Measurements from ENCODE around the gene ARHGAP40. TPM values are rescaled to one million over a fixed set of nuclear protein-coding genes. Genes with fewer than 3 reads are reported as not detected.

ARHGAP40 gene
- total RNA-seq, 4 donors from 2014 or later = 0.21 to 1.2 TPM; not detected in 2

DNA sequence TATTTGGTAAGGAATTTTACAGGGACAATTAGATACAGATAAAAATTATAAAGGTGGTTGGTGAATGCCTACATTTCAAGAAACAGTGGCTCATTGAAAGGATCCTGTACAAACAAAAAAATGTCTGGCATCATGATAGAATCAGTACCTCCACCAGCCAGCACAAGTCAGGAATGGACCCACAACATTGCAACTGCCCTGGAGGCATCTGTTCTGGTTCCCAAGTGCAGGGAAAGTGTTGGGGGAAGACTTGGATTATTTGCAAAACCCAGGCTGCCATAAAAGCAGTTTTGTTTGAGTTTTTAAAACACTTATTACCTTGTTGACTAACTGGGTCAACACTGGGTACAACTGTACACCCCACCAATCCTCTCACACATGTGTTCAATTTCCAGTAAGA, 24.3 kb downstream of the ARHGAP40 start:
- no peaks in the 10 kb centered on the region for H3K4me1 ChIP-seq
- no peak overlapping the region for H3K27ac ChIP-seq
- no peak overlapping the region for H3K4me3 ChIP-seq
- H3K27me3 ChIP-seq = no peaks in the 10 kb centered on the region
- DNase-seq = no peak
- H3K9me3 ChIP-seq = no peaks in the 10 kb centered on the region
- intact Hi-C loops (cut with DNase I; ENCODE audit: low total_unique reads) = no loop called here
- no peak for TF ChIP-seq POLR2A (IDR thresholded peaks at IDR 0.05)
- TF ChIP-seq, protein P1, sequence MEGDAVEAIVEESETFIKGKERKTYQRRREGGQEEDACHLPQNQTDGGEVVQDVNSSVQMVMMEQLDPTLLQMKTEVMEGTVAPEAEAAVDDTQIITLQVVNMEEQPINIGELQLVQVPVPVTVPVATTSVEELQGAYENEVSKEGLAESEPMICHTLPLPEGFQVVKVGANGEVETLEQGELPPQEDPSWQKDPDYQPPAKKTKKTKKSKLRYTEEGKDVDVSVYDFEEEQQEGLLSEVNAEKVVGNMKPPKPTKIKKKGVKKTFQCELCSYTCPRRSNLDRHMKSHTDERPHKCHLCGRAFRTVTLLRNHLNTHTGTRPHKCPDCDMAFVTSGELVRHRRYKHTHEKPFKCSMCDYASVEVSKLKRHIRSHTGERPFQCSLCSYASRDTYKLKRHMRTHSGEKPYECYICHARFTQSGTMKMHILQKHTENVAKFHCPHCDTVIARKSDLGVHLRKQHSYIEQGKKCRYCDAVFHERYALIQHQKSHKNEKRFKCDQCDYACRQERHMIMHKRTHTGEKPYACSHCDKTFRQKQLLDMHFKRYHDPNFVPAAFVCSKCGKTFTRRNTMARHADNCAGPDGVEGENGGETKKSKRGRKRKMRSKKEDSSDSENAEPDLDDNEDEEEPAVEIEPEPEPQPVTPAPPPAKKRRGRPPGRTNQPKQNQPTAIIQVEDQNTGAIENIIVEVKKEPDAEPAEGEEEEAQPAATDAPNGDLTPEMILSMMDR (IDR thresholded peaks at IDR 0.05) = no peak
- no peaks in the 10 kb centered on the region for H3K36me3 ChIP-seq

DNA sequence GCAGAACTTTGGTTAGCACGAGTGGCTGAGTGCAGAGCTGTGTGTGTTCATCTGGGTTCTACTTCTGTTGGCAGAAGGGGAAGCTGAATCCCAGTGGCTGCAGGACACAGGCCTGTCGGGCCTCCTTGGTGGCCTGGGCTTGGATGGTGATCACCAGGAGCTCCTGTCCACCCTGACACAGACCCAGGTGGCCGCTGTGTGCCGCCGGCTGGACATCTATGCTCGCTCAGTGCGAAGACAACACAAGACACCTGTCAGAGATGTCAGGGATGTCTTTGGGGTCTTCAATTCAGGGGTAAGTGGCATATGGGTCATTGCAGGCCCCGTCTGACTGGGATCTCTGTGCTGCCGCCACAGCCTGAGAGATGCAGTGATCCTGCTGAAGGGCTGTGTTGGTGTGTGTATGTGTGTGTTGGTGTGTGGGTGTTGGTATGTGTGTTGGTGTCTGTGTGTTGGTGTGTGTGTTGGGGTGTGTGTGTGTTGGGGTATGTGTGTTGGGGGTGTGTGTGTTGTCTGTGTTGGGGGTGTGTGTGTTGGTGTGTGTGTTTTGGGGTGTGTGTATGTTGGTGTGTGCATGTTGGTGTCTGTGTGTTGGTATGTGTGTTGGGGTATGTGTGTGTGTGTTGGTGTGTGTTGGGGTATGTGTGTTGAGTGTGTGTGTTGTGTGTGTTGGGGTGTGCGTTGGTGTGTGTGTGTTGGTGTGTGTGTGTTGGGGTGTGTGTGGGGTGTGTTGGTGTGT, 25.5 kb downstream of the ARHGAP40 start:
- Histone ChIP-seq H3K4me1 (no peaks in the 10 kb centered on the region), H3K36me3 (no peaks in the 10 kb centered on the region), H3K27me3 (no peaks in the 10 kb centered on the region), H3K27ac (no peak overlapping the region), H3K4me3 (no peak overlapping the region), H3K9me3 (no peaks in the 10 kb centered on the region)
- TF ChIP-seq, protein P1 (IDR thresholded peaks at IDR 0.05) = no peak
- no peak for TF ChIP-seq POLR2A (IDR thresholded peaks at IDR 0.05)
- intact Hi-C loops (cut with DNase I; ENCODE audit: low total_unique reads) = no loop called here
- DNase-seq = no peak

DNA sequence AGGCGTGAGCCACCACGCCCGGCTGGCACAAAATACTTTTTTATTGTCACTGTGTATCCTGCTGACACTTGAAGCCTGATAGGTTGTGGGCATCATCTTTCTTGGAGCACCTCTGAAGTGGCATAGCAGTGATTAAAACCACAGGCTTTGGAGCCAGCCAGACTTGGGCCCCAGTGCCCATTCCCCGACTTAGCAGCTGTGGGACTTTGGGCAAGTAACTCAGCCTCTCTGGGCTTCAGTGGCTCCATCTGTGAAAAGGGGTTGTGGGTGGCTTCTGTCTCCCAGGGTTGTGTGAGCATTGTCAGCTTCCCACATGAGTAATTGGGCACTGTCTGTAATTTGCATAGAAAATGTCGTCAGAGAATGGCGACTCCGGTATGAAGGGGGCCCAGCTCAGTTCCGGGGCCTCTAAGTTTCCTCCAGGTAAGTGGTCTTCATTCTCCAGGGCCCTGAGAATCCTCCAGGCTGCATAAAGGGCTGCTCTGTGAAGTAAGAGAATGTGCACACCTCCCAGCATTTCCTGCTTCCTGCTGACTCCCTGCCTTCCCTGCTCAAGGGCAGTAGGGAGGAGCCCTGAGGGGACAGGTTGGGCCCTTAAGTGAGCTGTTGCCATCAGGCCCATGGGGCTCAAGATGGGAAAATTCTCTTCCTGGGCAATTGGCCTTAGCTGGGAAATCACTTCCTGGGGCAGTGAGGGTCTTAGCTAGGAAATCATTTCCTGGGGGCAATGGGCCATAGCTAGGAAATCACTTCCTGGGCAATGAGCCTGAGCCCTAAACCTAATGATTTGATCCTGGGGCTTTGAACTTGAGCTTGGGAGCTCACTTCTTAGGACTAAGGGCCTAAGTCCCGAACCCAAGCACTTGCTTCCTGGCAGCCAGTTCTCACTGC, 27.2 kb downstream of the ARHGAP40 start:
- intact Hi-C loops (cut with DNase I; ENCODE audit: low total_unique reads) = no loop called here
- H3K27ac ChIP-seq = no peak overlapping the region

DNA sequence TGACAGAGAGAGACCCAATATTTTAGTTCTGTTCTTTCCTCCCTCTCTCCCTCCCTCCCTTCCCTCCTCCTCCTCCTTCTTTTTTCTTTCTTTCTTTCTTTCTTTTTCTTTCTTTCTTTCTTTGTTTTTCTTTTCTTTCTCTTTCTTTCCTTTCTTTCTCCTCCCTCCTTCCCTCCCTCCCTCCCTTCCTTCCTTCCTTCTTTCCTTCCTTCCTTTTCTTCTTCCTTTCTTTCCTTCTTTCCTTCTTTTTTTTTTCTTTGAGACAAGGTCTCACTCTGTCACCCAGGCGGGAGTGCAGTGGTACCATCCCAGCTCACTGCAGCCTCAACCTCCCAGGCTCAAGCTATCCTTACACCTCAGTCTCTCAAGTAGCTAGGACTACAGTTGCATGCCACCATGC, 28.4 kb downstream of the ARHGAP40 start:
- Histone ChIP-seq H3K9me3 (no peaks in the 10 kb centered on the region), H3K4me1 (no peaks in the 10 kb centered on the region), H3K27ac (no peak overlapping the region), H3K27me3 (no peaks in the 10 kb centered on the region), H3K4me3 (no peak overlapping the region), H3K36me3 (no peaks in the 10 kb centered on the region)
- no peak for DNase-seq
- TF ChIP-seq, protein P1 (IDR thresholded peaks at IDR 0.05) = no peak
- TF ChIP-seq POLR2A (IDR thresholded peaks at IDR 0.05) = no peak
- intact Hi-C loops (cut with DNase I; ENCODE audit: low total_unique reads) = no loop called here

More for the DNA sequence above, 27.2 kb downstream of the ARHGAP40 start:
- Histone ChIP-seq H3K27me3 (no peaks in the 10 kb centered on the region), H3K4me3 (no peak overlapping the region), H3K9me3 (no peaks in the 10 kb centered on the region), H3K36me3 (no peaks in the 10 kb centered on the region), H3K4me1 (no peaks in the 10 kb centered on the region)
- no peak for DNase-seq
- TF ChIP-seq, protein P1 (IDR thresholded peaks at IDR 0.05) = no peak
- TF ChIP-seq POLR2A (IDR thresholded peaks at IDR 0.05) = no peak

DNA sequence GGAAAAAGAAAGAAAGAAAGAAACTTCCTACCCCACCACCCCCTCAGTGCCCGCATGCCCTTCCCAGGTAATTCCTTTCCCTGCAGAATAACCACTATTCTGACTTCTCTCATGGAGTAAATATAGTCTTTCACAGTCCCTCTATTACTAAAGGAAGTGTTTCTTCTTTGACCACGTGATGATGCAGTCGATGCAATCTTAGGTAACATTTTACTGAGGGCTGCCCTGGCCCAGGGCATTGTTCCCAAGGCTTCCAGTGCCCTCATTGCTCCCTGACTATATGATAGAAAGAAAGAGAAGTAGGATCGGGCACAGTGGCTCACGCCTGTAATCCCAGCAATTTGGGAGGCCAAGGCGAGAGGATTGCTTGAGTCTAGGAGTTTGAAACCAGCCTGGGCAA, 29.1 kb downstream of the ARHGAP40 start:
- Histone ChIP-seq H3K9me3 (no peaks in the 10 kb centered on the region), H3K4me3 (no peak overlapping the region), H3K36me3 (no peaks in the 10 kb centered on the region), H3K4me1 (no peaks in the 10 kb centered on the region), H3K27ac (no peak overlapping the region), H3K27me3 (no peaks in the 10 kb centered on the region)
- DNase-seq = no peak
- TF ChIP-seq POLR2A (IDR thresholded peaks at IDR 0.05) = no peak
- TF ChIP-seq, protein P1 (IDR thresholded peaks at IDR 0.05) = no peak
- intact Hi-C loops (cut with DNase I; ENCODE audit: low total_unique reads) = no loop called here

Data from uterus (tissue), 4 donors.